GM21717 (cell line): ENCODE results near the gene CACFD1.
A peak's percentile ranks its signal among the peaks of the same experiment; 100 is the strongest.

ENCODE experiments used
- ATAC-seq: cut with Tn5 transposase; IDR thresholded peaks from one replicate; pipeline ENCODE4 v1.9.1; 2021; ENCODE audit warnings: mild to moderate bottlenecking, moderate library complexity; ENCODE audit not compliant: unreplicated experiment

CACFD1 gene

GRCh38 chr9:133459476-133460404 lies at the start of gene CACFD1:
TSS of gene CACFD1 (plus strand) at chr9:133459978. CDS start at chr9:133460067, 89 bp downstream.
- ATAC-seq = peak; percentile 66

- ATAC-seq = no peak
Measured at GRCh38 chr9:133415170-133415569, 44.6 kb upstream of the CACFD1 start.

GRCh38 chr9:133417541-133418461 lies 42.0 kb upstream of the CACFD1 start, which contains the start of gene REXO4:
TSS of gene REXO4 (minus strand) at chr9:133418010. CDS start at chr9:133417844, 166 bp downstream.
- peak; percentile 71 for ATAC-seq

- no peak for ATAC-seq
Measured at GRCh38 chr9:133419005-133419404, 40.8 kb upstream of the CACFD1 start.

GRCh38 chr9:133420392-133420827 lies 39.4 kb upstream of the CACFD1 start:
- no peak for ATAC-seq

- ATAC-seq = no peak
Measured at GRCh38 chr9:133421615-133422542, 37.9 kb upstream of the CACFD1 start, which contains the start of gene ADAMTS13. TSS of gene ADAMTS13 (plus strand) at chr9:133422367. CDS start at chr9:133422444, 77 bp downstream.

GRCh38 chr9:133423216-133423615 lies 36.6 kb upstream of the CACFD1 start:
- ATAC-seq = no peak

GRCh38 chr9:133424187-133424586 lies 35.6 kb upstream of the CACFD1 start:
- ATAC-seq = no peak

- ATAC-seq = no peak
Measured at GRCh38 chr9:133425049-133425632, 34.6 kb upstream of the CACFD1 start.

- no peak for ATAC-seq
Measured at GRCh38 chr9:133426011-133426410, 33.8 kb upstream of the CACFD1 start.

- ATAC-seq = no peak
Measured at GRCh38 chr9:133427658-133428348, 32.0 kb upstream of the CACFD1 start.

- ATAC-seq = no peak
Measured at GRCh38 chr9:133428617-133429101, 31.1 kb upstream of the CACFD1 start.

GRCh38 chr9:133429214-133429613 lies 30.6 kb upstream of the CACFD1 start:
- ATAC-seq = no peak

- no peak for ATAC-seq
Measured at GRCh38 chr9:133429641-133430161, 30.1 kb upstream of the CACFD1 start.

- ATAC-seq = no peak
Measured at GRCh38 chr9:133430244-133430643, 29.5 kb upstream of the CACFD1 start.

- no peak for ATAC-seq
Measured at GRCh38 chr9:133433351-133433843, 26.4 kb upstream of the CACFD1 start.

- no peak for ATAC-seq
Measured at GRCh38 chr9:133436681-133437080, 23.1 kb upstream of the CACFD1 start.

GRCh38 chr9:133437753-133438531 lies 21.8 kb upstream of the CACFD1 start:
- no peak for ATAC-seq
